HEK293T (cell line): ENCODE measurements around the gene ZC3H7B.

Experiments
- BHLHE40 ChIP-seq: fragments of 450-650 bp; IDR thresholded peaks from 2 replicates; pipeline ENCODE4 v1.6.1; 2016; ENCODE audit warnings: mild to moderate bottlenecking, moderate library complexity, borderline replicate concordance
- ELF4 ChIP-seq: fragments of 450-650 bp; IDR thresholded peaks from 2 replicates; pipeline ENCODE4 v1.6.1; 2017; ENCODE audit warnings: antibody characterized with exemption
- FOXM1 ChIP-seq: fragments of 450-650 bp; IDR thresholded peaks from 2 replicates; pipeline ENCODE4 v1.6.1; 2017; ENCODE audit warnings: mild to moderate bottlenecking, borderline replicate concordance
- SP1 ChIP-seq: fragments of 450-650 bp; IDR thresholded peaks from 2 replicates; pipeline ENCODE4 v1.6.1; 2017
- SUZ12 ChIP-seq: fragments of 450-650 bp; IDR thresholded peaks from 2 replicates; pipeline ENCODE4 v1.6.1; 2016; ENCODE audit warnings: mild to moderate bottlenecking

DNA sequence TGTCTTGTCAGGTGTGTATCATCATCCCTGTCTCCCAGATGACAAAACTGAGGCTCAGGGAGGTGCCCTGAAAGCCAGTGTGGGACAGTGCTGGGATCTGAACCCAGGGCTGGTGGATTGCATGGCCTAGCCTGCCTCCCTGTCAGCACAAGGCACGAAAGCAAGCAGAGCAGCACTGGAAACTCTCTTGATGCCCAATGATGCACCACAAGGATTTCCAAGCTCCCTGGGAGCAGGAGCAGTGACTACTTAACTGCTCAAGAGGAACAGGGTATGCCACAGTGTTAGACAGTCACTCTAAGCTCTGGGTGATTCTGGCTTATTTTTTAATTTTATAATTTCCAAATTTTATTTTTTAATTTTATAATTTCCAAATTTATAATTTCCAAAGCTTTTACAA is 9.0 kb downstream of the ZC3H7B start:
- TF ChIP-seq SP1 (no peak), BHLHE40 (no peak), FOXM1 (no peak), SUZ12 (no peak), ELF4 (no peak)
